Measurements from ENCODE around the gene PNPLA2. TPM values are rescaled to one million over a fixed set of nuclear protein-coding genes. Genes with fewer than 3 reads are reported as not detected.

PNPLA2 gene
- polyA plus RNA-seq, 1 donor from 2014 or later = 51.1 TPM

DNA sequence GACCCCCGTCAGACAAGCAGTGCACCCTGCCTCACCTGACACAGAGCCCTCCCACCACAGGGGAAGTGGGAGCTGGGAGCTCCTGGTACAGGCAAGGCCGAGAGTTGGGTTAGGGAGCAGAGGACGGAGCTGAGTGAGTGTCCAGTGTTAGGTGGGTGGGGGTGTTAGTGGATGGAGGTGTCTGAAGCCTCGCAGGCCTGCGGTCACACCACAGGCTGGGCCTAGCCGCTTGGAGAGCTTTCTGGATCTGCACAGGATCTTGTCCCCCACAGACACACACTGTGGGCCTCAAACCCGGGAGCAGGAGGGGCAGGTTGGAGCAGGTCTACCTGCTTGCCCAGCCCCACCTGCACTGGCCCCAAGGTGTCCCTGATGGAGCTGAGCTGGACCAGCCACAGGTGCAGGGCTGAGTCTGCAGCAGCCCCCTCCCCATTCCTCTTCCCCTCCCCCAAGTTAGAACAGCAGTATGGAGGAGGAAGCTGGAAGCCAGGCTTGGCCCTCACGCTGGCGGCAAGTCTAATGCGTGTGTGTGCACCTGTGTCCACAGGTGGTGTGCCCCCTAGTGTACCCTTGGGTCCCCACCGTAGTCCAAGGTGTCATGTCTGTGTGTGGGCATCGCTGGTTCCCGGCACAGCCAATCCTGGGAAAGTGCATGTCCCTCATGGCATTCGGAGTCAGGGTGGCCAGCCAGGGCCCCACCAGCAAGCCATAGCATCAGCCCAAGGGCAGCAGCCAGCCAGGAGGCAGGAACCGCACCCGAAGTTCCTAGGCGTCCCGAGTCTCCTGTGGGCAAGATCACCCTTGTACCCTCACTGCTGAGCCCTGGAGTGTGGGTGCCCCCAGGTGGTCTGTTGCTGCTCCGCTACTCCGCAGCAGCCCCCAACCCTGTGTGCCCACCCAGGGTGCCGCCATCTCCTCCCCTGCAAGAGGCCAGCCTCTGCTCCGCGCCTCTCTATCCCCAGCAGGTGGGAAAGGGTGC is 39.4 kb upstream of the PNPLA2 start:
- Mint-ChIP-seq H3K4me3 (peak overlapping the region; percentile 28 to 55 (median 44)), H3K36me3 (no peaks in the 10 kb centered on the region), H3K27ac (peak overlapping the region in 1 of 3 donors; percentile 62), H3K4me1 (peaks cover 0 to 8% (median 6%) of the 10 kb centered on the region in 3 donors), H3K27me3 (no peaks in the 10 kb centered on the region), H3K9me3 (no peaks in the 10 kb centered on the region)

DNA sequence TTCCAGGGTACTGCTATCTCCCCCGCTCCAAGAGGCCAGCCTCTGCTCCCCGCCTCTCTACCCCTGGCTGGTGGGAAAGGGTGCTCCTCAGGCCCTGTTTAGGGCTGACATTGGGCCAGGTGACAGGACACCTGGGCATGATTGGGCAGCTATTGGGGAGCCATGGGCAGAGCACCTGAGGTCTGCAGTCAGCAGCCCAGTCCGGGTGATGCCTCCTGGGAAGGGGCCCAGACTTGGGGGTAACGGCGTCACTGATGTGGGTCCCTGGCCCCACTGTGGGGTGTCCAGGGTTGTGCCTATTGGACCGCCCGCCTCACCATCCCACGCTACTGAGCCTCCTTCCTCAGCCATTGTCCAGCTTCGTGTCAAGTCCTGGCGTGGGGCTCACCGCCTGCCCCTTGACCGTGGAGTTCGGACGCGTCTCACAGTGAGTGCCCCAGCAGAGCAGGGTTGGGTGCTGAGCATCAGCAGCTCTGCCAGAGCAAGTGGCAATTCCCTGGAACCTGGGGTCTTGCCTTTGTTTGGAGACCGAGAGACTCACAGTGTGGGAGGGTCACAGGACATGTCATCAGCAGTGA is 38.7 kb upstream of the PNPLA2 start:
- peak overlapping the region in 1 of 3 donors; percentile 62 for H3K27ac Mint-ChIP-seq
- peak overlapping the region in 3 of 4 donors; percentile 28 to 50 (median 37) for H3K4me3 Mint-ChIP-seq
- no peaks in the 10 kb centered on the region for H3K36me3 Mint-ChIP-seq
- H3K4me1 Mint-ChIP-seq = peaks cover 0 to 8% (median 6%) of the 10 kb centered on the region in 3 donors
- H3K9me3 Mint-ChIP-seq = no peaks in the 10 kb centered on the region
- peaks cover 3% of the 10 kb centered on the region for H3K27me3 Mint-ChIP-seq

DNA sequence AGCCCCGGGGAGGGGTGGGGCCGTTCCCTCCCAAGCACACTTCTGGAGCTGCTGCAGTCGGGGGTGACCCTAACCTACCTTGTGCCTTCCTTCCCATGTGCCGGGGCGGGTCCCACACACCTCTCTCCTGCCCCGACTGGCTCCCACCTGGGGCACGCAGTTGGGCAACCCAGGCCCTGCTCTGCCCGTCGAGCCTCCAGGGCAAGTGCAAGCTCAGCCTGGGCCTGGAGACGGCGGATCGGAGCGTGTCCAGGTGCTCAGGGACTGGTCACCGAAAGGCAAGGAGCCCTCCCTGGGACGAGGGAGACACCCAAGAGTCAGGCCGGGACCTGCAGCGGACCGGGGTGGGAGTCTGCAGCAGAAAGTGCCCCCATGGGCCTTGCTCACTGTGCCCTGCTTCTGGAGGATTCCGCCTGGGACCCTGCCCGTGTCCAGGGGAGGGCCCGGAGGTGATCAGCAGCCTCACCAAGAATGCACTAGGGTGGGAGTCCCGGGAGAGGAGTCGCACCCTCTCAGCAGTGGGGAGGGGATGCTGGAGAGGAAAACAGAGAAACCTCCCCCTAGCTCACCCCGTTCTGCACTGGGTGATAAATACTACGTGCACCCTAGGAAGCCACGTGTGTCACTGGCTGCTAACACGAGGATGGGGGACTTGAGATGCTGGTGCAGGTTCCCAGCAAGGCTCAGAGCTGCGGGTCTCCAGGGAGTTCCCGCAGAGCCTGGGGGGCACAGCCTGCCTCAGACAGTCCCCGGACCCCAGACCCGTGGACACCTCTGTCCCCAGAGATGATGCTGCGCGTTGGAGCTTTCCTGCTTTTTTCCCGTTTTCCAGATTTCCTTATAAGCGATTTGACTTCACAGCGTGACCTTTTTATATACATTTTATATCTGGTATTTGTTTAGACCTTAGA is 36.2 kb upstream of the PNPLA2 start:
- Mint-ChIP-seq H3K27me3 (peaks cover 3% of the 10 kb centered on the region), H3K36me3 (no peaks in the 10 kb centered on the region), H3K9me3 (no peaks in the 10 kb centered on the region), H3K27ac (no peak overlapping the region), H3K4me1 (no peaks in the 10 kb centered on the region), H3K4me3 (no peak overlapping the region)

DNA sequence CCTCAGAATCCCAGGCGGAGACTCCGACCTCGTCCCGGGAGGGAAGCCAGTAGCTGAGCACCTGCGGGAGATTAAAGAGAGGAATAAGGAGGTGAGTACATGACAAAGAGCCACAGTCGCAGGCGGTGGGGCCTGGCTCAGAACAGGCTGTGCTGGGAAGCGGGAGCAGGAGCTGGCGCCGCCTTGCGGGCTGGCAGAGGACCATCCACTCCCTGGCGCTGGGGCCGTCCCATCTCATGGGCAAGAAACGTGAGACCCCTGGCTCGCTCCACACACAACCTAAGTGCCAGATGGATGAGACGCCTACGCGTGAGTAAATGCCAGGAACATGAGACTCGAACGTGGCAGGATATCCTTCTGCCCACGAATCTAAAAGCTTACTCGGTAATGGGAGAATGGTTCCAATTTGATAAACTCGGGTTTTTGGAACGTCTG is 35.1 kb upstream of the PNPLA2 start:
- H3K36me3 Mint-ChIP-seq = no peaks in the 10 kb centered on the region
- H3K27ac Mint-ChIP-seq = peak overlapping the region in 1 of 3 donors; percentile 39
- no peaks in the 10 kb centered on the region for H3K4me1 Mint-ChIP-seq
- H3K4me3 Mint-ChIP-seq = no peak overlapping the region
- H3K27me3 Mint-ChIP-seq = peaks cover 3% of the 10 kb centered on the region
- no peaks in the 10 kb centered on the region for H3K9me3 Mint-ChIP-seq

DNA sequence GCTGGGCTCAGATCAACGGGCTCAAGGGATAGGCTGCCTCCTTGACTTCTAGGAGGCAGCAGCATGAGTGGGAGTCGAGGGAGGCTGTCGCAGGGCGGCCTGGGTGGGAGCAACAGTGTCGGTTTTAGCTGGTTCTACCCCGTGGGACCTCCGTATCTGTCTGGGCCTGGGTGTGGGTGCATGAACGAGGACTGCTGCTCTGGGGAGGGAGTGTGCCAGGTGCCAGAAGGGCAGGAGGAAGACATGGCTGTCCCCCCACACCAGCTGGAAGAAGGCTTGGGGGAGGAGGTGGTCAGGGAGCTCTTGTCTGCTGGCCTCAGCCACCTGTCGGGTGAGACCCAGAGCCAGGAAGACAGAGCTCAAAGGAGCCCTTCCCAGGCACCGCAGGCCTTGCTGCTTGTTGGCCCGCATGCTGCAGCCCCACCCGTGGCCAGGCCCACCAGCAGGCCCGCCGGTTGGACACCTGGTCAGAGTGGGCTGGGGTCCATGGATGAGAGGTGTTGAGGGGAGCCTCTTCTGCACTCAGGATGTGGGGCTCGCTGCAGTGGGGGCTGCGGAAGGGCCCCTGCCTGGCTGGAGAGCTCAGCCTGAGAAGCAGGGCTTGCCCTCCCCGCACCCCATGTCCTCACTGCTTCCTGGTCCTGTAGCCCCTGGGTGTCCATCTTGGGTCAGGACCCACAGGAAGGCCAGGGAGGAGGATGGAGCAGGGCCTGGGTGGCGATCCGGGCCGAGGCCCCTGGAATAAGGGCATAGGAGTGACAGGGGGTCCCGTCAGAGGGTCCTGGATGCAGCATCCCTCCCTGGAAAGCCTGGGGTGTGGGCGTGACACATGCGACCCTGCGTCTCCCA is 32.3 kb upstream of the PNPLA2 start:
- Mint-ChIP-seq H3K4me3 (peak overlapping the region in 2 of 4 donors; percentile 50 to 52), H3K27ac (peak overlapping the region in 2 of 3 donors; percentile 45 to 67), H3K27me3 (peaks cover 6% of the 10 kb centered on the region), H3K36me3 (no peaks in the 10 kb centered on the region), H3K4me1 (no peaks in the 10 kb centered on the region), H3K9me3 (no peaks in the 10 kb centered on the region)

DNA sequence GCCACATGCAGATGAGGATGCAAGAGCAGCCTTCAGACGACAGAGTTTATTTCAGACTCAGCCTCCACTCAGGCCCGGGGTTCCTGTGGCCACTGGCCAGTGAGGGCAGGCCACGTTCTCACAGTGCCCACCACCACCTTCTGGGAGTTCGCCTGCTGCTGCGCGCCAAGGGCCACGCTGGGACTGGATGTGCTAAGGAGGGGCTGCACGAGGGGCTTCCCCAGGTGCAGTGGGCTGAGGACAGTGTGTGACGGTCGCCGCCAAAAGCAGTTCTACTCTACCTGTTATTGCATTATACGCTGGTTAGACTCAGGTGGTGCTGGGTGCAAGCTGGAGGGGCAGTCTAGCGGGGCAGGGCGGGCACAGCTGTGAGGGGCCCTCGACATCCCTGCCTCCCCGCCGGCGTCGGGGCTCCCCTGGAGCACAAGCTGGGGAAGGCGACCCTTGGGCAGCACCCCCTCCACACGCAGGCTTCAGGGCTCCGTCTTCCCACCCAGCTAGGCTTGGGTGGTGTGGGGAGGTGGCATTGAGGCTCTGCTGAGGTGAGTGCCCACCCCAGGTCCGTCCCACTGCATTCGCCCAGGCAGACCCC is 31.5 kb upstream of the PNPLA2 start:
- Mint-ChIP-seq H3K4me1 (no peaks in the 10 kb centered on the region), H3K4me3 (no peak overlapping the region), H3K9me3 (no peaks in the 10 kb centered on the region), H3K27ac (peak overlapping the region in 1 of 3 donors; percentile 62), H3K36me3 (no peaks in the 10 kb centered on the region), H3K27me3 (peaks cover 6% of the 10 kb centered on the region)

DNA sequence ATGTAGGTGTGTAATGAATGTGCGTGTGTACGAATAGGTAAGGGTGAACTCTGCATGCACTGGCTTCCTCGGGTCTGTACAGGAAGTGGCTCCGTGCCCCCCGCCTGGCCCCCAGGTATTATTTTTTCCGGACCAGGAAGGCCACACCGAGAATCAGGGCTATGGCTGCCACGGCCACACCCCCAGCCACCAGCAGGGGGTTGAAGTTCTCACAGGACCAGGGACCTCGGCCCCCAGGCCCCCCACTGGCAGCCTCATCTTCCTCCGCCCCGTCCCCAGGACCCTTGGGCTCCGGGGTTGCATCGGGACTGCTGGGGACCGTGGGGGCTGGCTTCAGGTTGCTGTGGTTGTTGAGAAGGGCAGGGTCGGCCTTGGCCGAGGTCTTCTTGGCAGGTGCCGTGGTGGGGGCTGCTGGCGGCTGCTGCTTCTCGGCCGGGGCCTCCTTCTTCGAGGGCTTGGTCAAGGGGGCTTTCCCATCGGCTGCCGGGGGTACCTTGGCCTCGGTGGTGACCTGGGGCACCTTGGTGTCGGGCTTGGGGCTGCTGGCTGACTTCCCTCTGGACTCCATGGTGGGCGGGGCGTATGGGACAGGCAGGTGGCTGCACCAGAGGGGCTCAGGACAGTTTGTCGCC is 30.6 kb upstream of the PNPLA2 start:
- Mint-ChIP-seq H3K4me1 (no peaks in the 10 kb centered on the region), H3K36me3 (no peaks in the 10 kb centered on the region), H3K9me3 (no peaks in the 10 kb centered on the region), H3K4me3 (no peak overlapping the region), H3K27me3 (peaks cover 6% of the 10 kb centered on the region), H3K27ac (no peak overlapping the region)

DNA sequence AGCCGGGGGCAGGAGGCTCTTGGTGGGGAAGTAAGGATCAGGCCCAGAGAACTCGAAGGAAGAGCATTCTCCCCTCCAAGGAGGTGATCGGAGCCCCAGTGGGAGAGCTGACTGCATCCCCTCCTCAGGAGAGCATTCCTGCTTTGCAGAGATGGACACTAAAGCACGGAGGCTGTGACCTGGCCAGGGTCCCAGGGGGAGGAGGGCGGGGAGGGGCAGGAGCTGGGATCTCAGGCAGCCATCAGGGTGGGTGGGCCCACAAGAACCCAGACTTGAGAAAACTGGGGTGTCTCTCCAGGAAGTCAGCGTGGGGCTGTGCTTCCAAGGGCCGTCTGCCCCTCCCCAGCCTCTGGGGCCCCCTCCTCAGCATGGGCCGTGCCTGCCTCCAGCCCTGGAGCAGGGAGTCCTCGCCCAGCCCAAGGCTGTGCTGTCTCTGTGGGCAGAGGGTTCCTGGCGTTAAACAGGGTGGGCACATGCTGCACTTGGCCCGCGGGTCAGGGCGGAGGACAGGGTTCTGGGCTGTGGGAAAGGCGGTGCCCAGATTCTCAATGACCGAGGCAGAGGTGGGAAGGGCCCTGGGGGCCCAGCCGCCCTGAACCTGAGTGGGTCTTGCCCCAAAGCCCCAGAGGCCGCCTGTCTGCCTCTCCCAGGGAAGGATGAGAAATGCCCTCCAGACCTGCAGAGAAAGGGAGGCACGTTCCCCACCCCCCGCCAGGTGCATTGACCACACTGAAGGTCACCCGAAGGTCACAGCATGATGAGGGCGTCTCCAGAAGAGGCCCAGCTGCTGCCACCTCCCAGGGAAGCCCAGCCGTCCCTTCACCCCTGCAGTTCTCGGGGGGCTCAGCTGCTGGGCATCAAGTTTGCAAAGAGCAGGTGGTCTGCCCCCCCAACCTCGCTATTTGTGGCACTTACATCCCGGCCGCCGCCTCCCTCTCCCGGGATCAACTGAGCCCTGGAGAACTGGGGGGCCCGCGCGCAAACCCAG is 29.5 kb upstream of the PNPLA2 start:
- peaks cover 6% of the 10 kb centered on the region for H3K27me3 Mint-ChIP-seq
- H3K27ac Mint-ChIP-seq = no peak overlapping the region
- no peaks in the 10 kb centered on the region for H3K4me1 Mint-ChIP-seq
- H3K4me3 Mint-ChIP-seq = peak overlapping the region in 2 of 4 donors; percentile 21 to 38
- no peaks in the 10 kb centered on the region for H3K9me3 Mint-ChIP-seq
- no peaks in the 10 kb centered on the region for H3K36me3 Mint-ChIP-seq

DNA sequence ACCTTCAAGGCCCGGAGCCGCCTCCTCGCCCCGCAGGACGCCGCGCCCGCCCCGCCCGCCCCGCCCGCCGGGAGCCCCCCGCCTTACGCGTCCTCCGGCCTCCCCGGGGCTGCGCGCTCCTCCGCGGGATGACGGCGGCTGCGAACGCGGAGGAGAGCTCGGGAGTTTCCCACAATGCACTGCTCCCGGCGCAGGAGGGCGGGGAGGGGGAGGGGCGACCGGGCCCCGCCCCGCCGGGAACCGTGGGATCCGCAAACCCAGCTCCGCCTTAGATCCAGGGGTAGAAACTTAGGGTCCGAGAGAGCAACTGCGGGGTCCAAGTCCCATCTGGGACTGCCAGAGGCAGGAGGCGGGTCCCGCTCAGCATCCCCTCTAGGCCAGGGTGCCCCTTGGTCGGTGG is 28.8 kb upstream of the PNPLA2 start, which contains the start of gene CEND1:
CEND1 (minus strand) TSS at position 148 of the 400 bp plus-strand sequence. CDS start 1,514 bp downstream, outside the sequence.
- Mint-ChIP-seq H3K4me3 (peak within 1 kb of the TSS in 3 of 4 donors; percentile 21 to 45 (median 38)), H3K27ac (peak within 1 kb of the TSS in 2 of 3 donors; percentile 31 to 42), H3K27me3 (peaks cover 4% of the 10 kb centered on the region), H3K36me3 (no peaks in the 10 kb centered on the region), H3K9me3 (no peaks in the 10 kb centered on the region), H3K4me1 (no peaks in the 10 kb centered on the region)

DNA sequence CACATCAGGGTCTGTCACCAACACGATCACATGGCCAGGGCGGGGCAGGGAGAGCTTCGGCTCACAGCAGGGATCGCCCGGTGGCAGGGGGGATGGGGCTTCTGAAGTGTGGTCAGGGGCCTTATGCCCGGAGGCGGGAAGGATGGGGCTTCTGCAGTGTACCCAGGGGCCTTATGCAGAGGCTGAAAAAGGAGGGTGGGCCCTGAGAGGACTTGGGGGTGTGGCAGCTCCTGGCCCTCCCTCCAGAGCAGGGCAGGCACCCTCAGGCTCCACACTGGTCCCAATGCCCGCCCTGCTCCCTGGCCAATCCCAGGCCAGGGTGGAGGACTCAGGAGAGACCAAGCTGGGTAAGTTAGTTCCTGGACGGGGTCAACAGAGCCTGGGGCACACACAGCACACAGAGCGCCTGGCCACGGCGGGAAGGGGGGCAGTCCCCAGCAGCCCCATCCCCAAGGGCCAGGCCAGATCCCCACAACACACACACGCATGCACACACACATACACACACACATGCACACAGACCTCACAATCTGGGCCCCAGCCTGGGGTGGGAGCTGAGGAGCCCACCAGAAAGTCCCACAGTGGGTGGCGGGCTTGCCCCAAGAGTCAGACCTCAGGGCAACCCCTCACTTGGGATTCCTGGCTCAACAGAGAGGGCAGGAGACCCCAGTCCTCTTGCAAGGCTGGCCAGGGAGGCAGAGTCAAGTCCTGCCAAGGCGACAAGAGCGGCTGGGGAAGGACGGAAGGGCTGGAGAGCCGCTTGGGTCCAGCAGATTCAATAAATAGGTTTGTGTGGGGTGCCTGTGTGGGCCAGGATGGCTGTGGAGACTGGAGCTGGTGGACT is 27.8 kb upstream of the PNPLA2 start:
- Mint-ChIP-seq H3K27me3 (peaks cover 3% of the 10 kb centered on the region), H3K9me3 (no peaks in the 10 kb centered on the region), H3K36me3 (no peaks in the 10 kb centered on the region), H3K4me1 (peaks cover 0 to under 1% (median under 1%) of the 10 kb centered on the region in 3 donors), H3K4me3 (no peak overlapping the region), H3K27ac (peak overlapping the region in 2 of 3 donors; percentile 31 to 42)

DNA sequence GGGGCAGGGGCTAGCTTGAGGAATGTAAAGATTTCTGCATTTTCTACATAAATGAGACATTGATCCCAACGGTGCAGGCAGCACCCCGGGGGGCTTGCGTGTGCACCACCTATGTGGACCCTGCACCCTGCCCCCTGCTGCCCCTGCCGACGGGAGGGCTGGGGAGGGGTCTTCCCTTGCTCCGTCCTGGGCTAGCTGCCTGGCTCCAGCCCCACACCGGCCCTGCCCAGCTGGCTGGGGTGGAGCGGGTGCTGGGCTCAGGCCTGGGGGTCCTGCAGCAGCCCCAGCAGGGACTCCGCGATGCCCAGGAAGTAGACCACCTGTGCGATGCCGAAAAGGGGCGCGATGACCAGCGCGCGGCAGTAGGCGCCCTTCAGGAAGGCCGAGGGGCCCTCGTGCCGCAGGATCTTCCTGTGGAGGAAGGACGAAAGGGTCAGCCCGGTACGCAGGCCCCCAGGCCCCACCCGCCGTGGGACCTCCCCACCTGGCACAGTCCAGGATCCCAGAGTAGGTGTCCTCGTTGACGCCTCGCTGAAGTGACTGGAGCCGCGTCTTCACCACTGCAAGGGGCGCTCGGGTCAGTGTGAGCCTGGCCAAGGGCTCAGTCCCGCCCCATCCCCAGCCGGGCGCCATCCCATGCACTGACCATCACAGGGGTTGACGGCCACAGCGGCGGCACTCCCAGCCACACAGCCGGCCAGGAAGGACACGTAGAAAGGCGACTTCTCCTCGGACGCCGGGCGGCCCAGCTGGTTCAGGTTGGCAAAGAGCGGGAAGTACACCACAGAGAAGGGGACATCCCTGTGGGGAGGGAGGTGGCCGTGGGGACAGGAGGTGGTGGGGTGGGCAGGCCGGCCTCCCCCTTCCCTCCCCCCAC is 26.8 kb upstream of the PNPLA2 start:
- peaks cover 0 to 5% (median 4%) of the 10 kb centered on the region in 3 donors for H3K4me1 Mint-ChIP-seq
- H3K27ac Mint-ChIP-seq = peak overlapping the region in 1 of 3 donors; percentile 51
- no peaks in the 10 kb centered on the region for H3K9me3 Mint-ChIP-seq
- no peaks in the 10 kb centered on the region for H3K36me3 Mint-ChIP-seq
- H3K27me3 Mint-ChIP-seq = peaks cover 3% of the 10 kb centered on the region
- H3K4me3 Mint-ChIP-seq = no peak overlapping the region

Measured in IgD-negative memory B cell (primary cell).